HG03060 (cell line): ENCODE measurements around the gene ZNF575.

Source experiments
- ATAC-seq: cut with Tn5 transposase; IDR thresholded peaks from one replicate; pipeline ENCODE4 v1.9.1; 2021; ENCODE audit warnings: low read depth, moderate number of reproducible peaks; ENCODE audit not compliant: unreplicated experiment

Gene ZNF575

GRCh38 chr19:43532962-43533545 is at the start of gene ZNF575:
ZNF575 (plus strand) TSS chr19:43533188; CDS start chr19:43534423, 1,235 bp downstream.
- peak; percentile 38 for ATAC-seq

GRCh38 chr19:43483281-43483680 is 49.7 kb upstream of the ZNF575 start:
- ATAC-seq, result no peak

- no peak for ATAC-seq
These were observed 47.0 kb upstream of the ZNF575 start for GRCh38 chr19:43485951-43486350.

- ATAC-seq, result no peak
These were observed 46.6 kb upstream of the ZNF575 start for GRCh38 chr19:43486412-43486811.

- no peak for ATAC-seq
These were observed 44.8 kb upstream of the ZNF575 start for GRCh38 chr19:43488179-43488578.

GRCh38 chr19:43489310-43489709 is 43.7 kb upstream of the ZNF575 start:
- no peak for ATAC-seq

- no peak for ATAC-seq
These were observed 42.9 kb upstream of the ZNF575 start for GRCh38 chr19:43489979-43490599.

- no peak for ATAC-seq
These were observed 42.2 kb upstream of the ZNF575 start for GRCh38 chr19:43490759-43491158.

- no peak for ATAC-seq
These were observed 37.9 kb upstream of the ZNF575 start for GRCh38 chr19:43495082-43495481.

- no peak for ATAC-seq
These were observed 36.0 kb upstream of the ZNF575 start for GRCh38 chr19:43496960-43497359.

- no peak for ATAC-seq
These were observed 34.6 kb upstream of the ZNF575 start for GRCh38 chr19:43498233-43498842.

GRCh38 chr19:43499042-43499441 is 33.9 kb upstream of the ZNF575 start:
- ATAC-seq, result no peak

GRCh38 chr19:43501661-43502418 is 31.1 kb upstream of the ZNF575 start:
- no peak for ATAC-seq

- no peak for ATAC-seq
These were observed 30.5 kb upstream of the ZNF575 start for GRCh38 chr19:43502419-43502976.

GRCh38 chr19:43503501-43504425 is 29.2 kb upstream of the ZNF575 start:
- peak; percentile 54 for ATAC-seq

- no peak for ATAC-seq
These were observed 28.4 kb upstream of the ZNF575 start, which contains the start of gene PHLDB3 for GRCh38 chr19:43504426-43505185. PHLDB3 (minus strand) TSS chr19:43504746; CDS start chr19:43504118, 628 bp downstream.

- no peak for ATAC-seq
These were observed 27.9 kb upstream of the ZNF575 start for GRCh38 chr19:43505186-43505456.

GRCh38 chr19:43505941-43506340 is 27.0 kb upstream of the ZNF575 start:
- no peak for ATAC-seq

- no peak for ATAC-seq
These were observed 26.4 kb upstream of the ZNF575 start for GRCh38 chr19:43506629-43507028.
